Breast epithelium (tissue), 3 donors: ENCODE data around the gene MNT.

Experiments used
- CTCF ChIP-seq, 3 donors: fragments of 450-650 bp; IDR thresholded peaks; one replicate each; pipeline ENCODE4 v1.5.1; 2016 to 2017; ENCODE audit warnings: antibody characterized with exemption in 3 of 3, mild to moderate bottlenecking in 3 of 3, moderate library complexity in 3 of 3
- POLR2AphosphoS5 ChIP-seq, 3 donors: sonication (generic); formaldehyde crosslinking; IDR thresholded peaks; one replicate each; pipeline ENCODE4 v1.6.1; 2017; ENCODE audit warnings: antibody characterized with exemption in 3 of 3

GRCh38 chr17:2395258-2396181 is 5.3 kb downstream of the MNT start:
- no peak for TF ChIP-seq CTCF (IDR thresholded peaks at IDR 0.05)
- TF ChIP-seq POLR2AphosphoS5 (IDR thresholded peaks at IDR 0.05) = no peak
